GM21717 (cell line): Measurements from ENCODE around the gene ACP2.
A peak's percentile ranks its signal among the peaks of the same experiment; 100 is the strongest.

ENCODE experiments used
- ATAC-seq: cut with Tn5 transposase; IDR thresholded peaks from one replicate; pipeline ENCODE4 v1.9.1; 2021; ENCODE audit warnings: mild to moderate bottlenecking, moderate library complexity; ENCODE audit not compliant: unreplicated experiment

The ACP2 gene

GRCh38 chr11:47269002-47269828 lies 20.6 kb upstream of the ACP2 start:
- peak; percentile 39 for ATAC-seq

- no peak for ATAC-seq
Measured at GRCh38 chr11:47268448-47269001, 19.9 kb upstream of the ACP2 start.

GRCh38 chr11:47267876-47268275 lies 19.3 kb upstream of the ACP2 start:
- no peak for ATAC-seq

- ATAC-seq: no peak
Measured at GRCh38 chr11:47264521-47264920, 15.9 kb upstream of the ACP2 start.

GRCh38 chr11:47264119-47264518 lies 15.5 kb upstream of the ACP2 start:
- no peak for ATAC-seq

- no peak for ATAC-seq
Measured at GRCh38 chr11:47261291-47261800, 12.7 kb upstream of the ACP2 start.

- ATAC-seq: no peak
Measured at GRCh38 chr11:47260366-47260765, 11.8 kb upstream of the ACP2 start.

- ATAC-seq: no peak
Measured at GRCh38 chr11:47259232-47259977, 10.8 kb upstream of the ACP2 start.

- no peak for ATAC-seq
Measured at GRCh38 chr11:47258317-47258902, 9.8 kb upstream of the ACP2 start.

- ATAC-seq: no peak
Measured at GRCh38 chr11:47257517-47258316, 9.1 kb upstream of the ACP2 start, which contains the start of gene NR1H3. TSS of gene NR1H3 (plus strand) at chr11:47257996. CDS start at chr11:47259217, 1,221 bp downstream.

- ATAC-seq: no peak
Measured at GRCh38 chr11:47257177-47257516, 8.5 kb upstream of the ACP2 start.

- ATAC-seq: no peak
Measured at GRCh38 chr11:47256374-47256773, 7.8 kb upstream of the ACP2 start.

GRCh38 chr11:47254386-47254785 lies 5.8 kb upstream of the ACP2 start:
- no peak for ATAC-seq

- ATAC-seq: no peak
Measured at GRCh38 chr11:47253660-47254059, 5.0 kb upstream of the ACP2 start.

- ATAC-seq: no peak
Measured at GRCh38 chr11:47251751-47252150, 3.1 kb upstream of the ACP2 start.

- ATAC-seq: no peak
Measured at GRCh38 chr11:47249378-47249715, 733 bp upstream of the ACP2 start.

GRCh38 chr11:47248304-47248663 lies 330 bp downstream of the ACP2 start:
- ATAC-seq: peak; percentile 34

- no peak for ATAC-seq
Measured at GRCh38 chr11:47247502-47247901, 1.1 kb downstream of the ACP2 start.

- ATAC-seq: no peak
Measured at GRCh38 chr11:47245611-47246357, 2.8 kb downstream of the ACP2 start.
